Chondrocyte (in vitro differentiated cells): ENCODE data around the gene ADSS1. TPM values are rescaled to one million over a fixed set of nuclear protein-coding genes. Genes with fewer than 3 reads are reported as not detected.

Source experiments
- DNase-seq: peaks from one replicate; pipeline ENCODE4 v3.0.0; 2021; ENCODE audit warnings: mixed read lengths, low spot score
- H3K27ac Mint-ChIP-seq: one replicate; pipeline ENCODE4 v1.8.0; 2021; ENCODE audit warnings: mild to moderate bottlenecking, moderate library complexity, mixed read lengths; ENCODE audit not compliant: unreplicated experiment
- H3K27me3 Mint-ChIP-seq: 2 replicates; pipeline ENCODE4 v1.8.0; 2021; ENCODE audit warnings: low read depth, mixed read lengths
- H3K36me3 Mint-ChIP-seq: 2 replicates; pipeline ENCODE4 v1.8.0; 2021; ENCODE audit warnings: low read depth, mixed read lengths
- H3K4me1 Mint-ChIP-seq: 2 replicates; pipeline ENCODE4 v1.8.0; 2021; ENCODE audit warnings: low read depth, mild to moderate bottlenecking, mixed read lengths
- H3K4me3 Mint-ChIP-seq: one replicate; pipeline ENCODE4 v1.8.0; 2021; ENCODE audit warnings: mild to moderate bottlenecking, moderate library complexity, mixed read lengths; ENCODE audit not compliant: unreplicated experiment
- H3K9me3 Mint-ChIP-seq: 2 replicates; pipeline ENCODE4 v1.8.0; 2021; ENCODE audit warnings: low read depth, mixed read lengths
- CTCF ChIP-seq: fragments of 200-600 bp; sonication (generic); IDR thresholded peaks from 2 replicates; pipeline ENCODE4 v1.5.0; 2021; ENCODE audit warnings: antibody characterized with exemption, mild to moderate bottlenecking, moderate library complexity
- total RNA-seq: library from RNA; stranded (reverse); gene quantifications from 3 replicates; pipeline ENCODE4 v1.2.1, GENCODE V29; 2021

Gene ADSS1
- total RNA-seq, 1 donor from 2014 or later, result 7.1 TPM

GRCh38 chr14:104685216-104685997 lies 38.6 kb upstream of the ADSS1 start:
- Mint-ChIP-seq H3K4me3 (no peak overlapping the region), H3K9me3 (no peaks in the 10 kb centered on the region), H3K27me3 (no peaks in the 10 kb centered on the region), H3K27ac (peak overlapping the region; percentile 3), H3K4me1 (peaks cover 56% of the 10 kb centered on the region), H3K36me3 (no peaks in the 10 kb centered on the region)
- no peak for TF ChIP-seq CTCF
- no peak for DNase-seq

DNA sequence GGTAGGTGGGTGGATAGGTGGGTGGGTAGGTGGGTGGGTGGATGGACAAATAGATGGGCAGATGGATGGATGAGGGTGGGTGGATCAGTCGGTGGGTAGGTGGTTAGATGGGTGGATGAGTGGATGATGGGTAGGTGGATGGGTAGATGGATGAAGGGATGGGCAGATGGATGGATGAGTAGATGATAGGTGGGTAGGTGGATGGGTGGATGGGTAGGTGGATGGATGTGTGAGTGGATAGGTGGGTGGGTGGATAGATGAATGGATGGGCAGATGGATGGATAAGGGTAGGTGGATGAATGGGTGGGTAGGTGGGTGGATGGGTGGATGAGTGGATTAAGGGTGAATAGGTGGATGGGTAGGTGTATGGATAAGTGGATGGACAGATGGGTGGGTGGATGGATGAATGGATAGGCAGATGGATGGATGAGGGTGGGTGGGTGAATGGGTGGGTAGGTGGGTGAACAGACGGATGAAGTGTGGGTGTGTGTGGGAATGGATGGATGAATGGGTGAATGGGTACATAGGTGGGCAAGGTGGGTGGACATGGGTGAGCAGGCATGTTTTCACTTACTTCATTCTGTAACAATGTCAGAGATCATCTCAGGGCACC lies 37.9 kb upstream of the ADSS1 start:
- Mint-ChIP-seq H3K27me3 (no peaks in the 10 kb centered on the region), H3K9me3 (no peaks in the 10 kb centered on the region), H3K27ac (peak overlapping the region; percentile 32), H3K36me3 (no peaks in the 10 kb centered on the region), H3K4me3 (no peak overlapping the region), H3K4me1 (peaks cover 56% of the 10 kb centered on the region)
- TF ChIP-seq CTCF, result no peak
- no peak for DNase-seq

DNA sequence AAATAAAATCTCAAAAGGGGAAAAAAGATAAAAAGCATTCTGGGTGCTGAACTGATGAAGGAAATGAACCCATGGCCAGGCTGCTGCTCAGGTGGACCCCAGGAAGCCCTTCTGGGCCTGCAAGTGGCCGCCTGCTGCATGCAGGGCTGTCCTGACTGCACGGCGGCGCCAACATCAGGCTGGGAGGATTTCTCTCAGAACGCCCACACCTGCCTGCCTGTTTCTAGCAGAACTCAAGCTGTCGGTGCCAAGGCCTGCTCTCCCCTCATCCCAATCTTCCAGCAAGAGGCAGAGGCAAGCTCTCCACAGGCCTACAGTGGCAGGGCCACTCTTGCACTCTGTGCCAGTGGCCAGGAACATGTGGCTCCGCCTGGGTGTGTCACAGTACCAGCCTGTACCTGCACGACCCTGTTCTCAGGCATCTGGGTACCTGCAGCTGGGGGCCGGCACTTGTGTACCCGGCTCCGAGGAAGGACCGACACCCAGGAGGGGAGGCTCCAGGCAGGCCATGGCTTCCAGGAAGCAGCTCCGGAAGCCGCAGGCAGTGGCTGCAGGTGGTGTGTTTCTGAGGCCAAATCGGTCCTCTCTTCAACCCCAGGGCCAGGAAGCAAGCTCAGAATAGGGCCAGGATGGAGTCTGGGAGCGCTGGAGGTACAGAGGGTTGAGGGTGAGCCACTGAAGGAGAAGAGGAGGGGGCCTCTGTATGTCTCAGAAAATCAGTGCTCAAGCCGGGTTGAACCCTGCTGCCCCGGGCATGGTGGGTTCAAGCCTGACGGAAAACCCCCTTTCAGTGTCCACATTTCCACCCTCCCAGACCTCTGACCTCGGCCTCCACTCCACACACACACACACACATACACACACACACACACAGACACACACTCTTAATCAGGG lies 37.2 kb upstream of the ADSS1 start:
- Mint-ChIP-seq H3K4me1 (peaks cover 54% of the 10 kb centered on the region), H3K36me3 (no peaks in the 10 kb centered on the region), H3K27me3 (no peaks in the 10 kb centered on the region), H3K4me3 (no peak overlapping the region), H3K27ac (peak overlapping the region; percentile 36), H3K9me3 (no peaks in the 10 kb centered on the region)
- DNase-seq, result no peak
- TF ChIP-seq CTCF, result no peak

DNA sequence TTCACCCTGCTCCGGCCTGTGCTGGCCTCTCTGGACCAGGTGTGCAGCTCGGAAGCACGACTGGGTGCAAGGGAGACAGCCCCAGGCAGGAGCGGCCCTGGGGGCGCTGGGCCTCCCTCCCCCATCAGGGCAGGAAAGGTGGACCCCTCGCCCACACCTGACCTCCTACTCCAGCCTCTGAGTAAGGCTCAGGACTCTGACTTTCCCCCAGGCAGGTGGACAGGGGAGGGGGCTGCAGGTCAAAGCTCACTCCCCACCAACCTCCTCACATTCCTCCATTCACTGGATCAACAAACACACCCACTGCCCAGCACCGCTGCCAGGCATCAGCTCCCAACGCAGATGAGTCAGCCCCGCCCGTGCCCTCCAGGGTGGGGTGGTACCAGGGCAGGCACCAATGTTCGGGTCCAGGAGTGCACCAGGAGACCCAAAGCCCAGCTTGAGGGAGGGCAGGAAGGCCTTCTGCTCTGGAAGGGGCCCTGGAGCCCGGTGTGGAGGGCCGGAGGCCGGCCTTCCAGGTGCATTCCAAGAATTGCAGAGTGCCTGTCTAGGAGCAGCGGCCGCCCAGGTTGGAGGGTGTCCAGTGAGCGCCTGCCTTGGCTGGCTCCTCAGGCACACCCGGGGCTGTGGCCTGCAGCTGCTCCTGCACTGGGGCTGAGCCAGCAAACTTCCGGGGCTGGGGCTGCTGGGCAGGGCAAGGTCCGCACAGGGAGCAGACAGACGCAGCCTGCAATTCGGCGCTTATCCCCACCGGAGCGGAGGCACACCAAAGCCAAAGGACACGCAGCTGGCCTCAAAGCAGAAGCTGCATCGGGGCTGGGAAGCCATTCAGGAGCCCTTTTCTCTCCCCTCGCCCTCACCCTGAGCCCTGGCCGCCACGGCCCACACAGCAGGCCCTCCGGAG lies 36.2 kb upstream of the ADSS1 start:
- H3K36me3 Mint-ChIP-seq, result no peaks in the 10 kb centered on the region

More for the DNA sequence above, 36.2 kb upstream of the ADSS1 start:
- no peak for TF ChIP-seq CTCF
- no peaks in the 10 kb centered on the region for H3K9me3 Mint-ChIP-seq
- no peak for DNase-seq
- H3K4me3 Mint-ChIP-seq, result peak overlapping the region; percentile 27
- H3K27ac Mint-ChIP-seq, result peak overlapping the region; percentile 61
- peaks cover 51% of the 10 kb centered on the region for H3K4me1 Mint-ChIP-seq
- no peaks in the 10 kb centered on the region for H3K27me3 Mint-ChIP-seq
